Measurements from ENCODE around the gene RALY.

- TF ChIP-seq CTCF (conservative IDR thresholded peaks at IDR 0.05; ENCODE audit: low read depth, low read length) (no peak), USF2 (IDR thresholded peaks at IDR 0.05; ENCODE audit: low read depth, low read length) (no peak), CEBPB (IDR thresholded peaks at IDR 0.05; ENCODE audit: low read depth, low read length) (no peak), FOS (IDR thresholded peaks at IDR 0.05; ENCODE audit: low read depth, low read length) (no peak), POLR2A (IDR thresholded peaks at IDR 0.05; ENCODE audit: low read depth, low read length) (no peak), ELK1 (IDR thresholded peaks at IDR 0.05; ENCODE audit: borderline replicate concordance, low read depth, low read length) (no peak), MAZ (IDR thresholded peaks at IDR 0.05; ENCODE audit: borderline replicate concordance, low read depth, low read length) (no peak), RFX5 (IDR thresholded peaks at IDR 0.05; ENCODE audit: low read depth, low read length) (no peak), RCOR1 (IDR thresholded peaks at IDR 0.05; ENCODE audit: insufficient replicate concordance, low read length) (no peak), MXI1 (IDR thresholded peaks at IDR 0.05; ENCODE audit: borderline replicate concordance, low read depth, low read length) (no peak)
Observed at GRCh38 chr20:34100576-34100975, 106.9 kb downstream of the RALY start.

All from IMR-90 (cell line).